HUES6 (cell line): ENCODE measurements around the gene RBBP8NL.

ENCODE experiments used
- H3K27ac ChIP-seq: 2 replicates; pipeline ENCODE4 v1.7.0; 2013; ENCODE audit warnings: low read depth, mild to moderate bottlenecking, low read length, inconsistent platforms
- H3K27me3 ChIP-seq: 2 replicates; pipeline ENCODE4 v1.6.1; 2013; ENCODE audit warnings: low read length; ENCODE audit not compliant: control insufficient read depth, insufficient read depth
- H3K36me3 ChIP-seq: 2 replicates; pipeline ENCODE4 v1.6.1; 2013; ENCODE audit warnings: low read length; ENCODE audit not compliant: control insufficient read depth, insufficient read depth
- H3K4me1 ChIP-seq: 2 replicates; pipeline ENCODE4 v1.6.1; 2013; ENCODE audit warnings: low read length; ENCODE audit not compliant: control insufficient read depth, insufficient read depth
- H3K4me3 ChIP-seq: 2 replicates; pipeline ENCODE4 v1.5.1; 2013; ENCODE audit warnings: low read depth, low read length
- H3K9ac ChIP-seq: one replicate; pipeline ENCODE4 v1.6.1; 2013; ENCODE audit warnings: mild to moderate bottlenecking, low read length
- H3K9me3 ChIP-seq: 2 replicates; pipeline ENCODE4 v1.6.1; 2013; ENCODE audit warnings: low read depth, low read length; ENCODE audit not compliant: control insufficient read depth, insufficient read depth

RBBP8NL gene

GRCh38 chr20:62460678-62461077 is 33.3 kb upstream of the RBBP8NL start:
- Histone ChIP-seq H3K9ac (no peak overlapping the region), H3K4me1 (peaks cover 6% of the 10 kb centered on the region; the same call in 1 of the 2 replicates), H3K9me3 (no peaks in the 10 kb centered on the region), H3K4me3 (no peak overlapping the region), H3K27me3 (no peaks in the 10 kb centered on the region), H3K27ac (no peak overlapping the region), H3K36me3 (no peaks in the 10 kb centered on the region)

- H3K36me3 ChIP-seq, result no peaks in the 10 kb centered on the region
- peaks cover 15% of the 10 kb centered on the region; the same call in 1 of the 2 replicates for H3K4me1 ChIP-seq
- no peak overlapping the region for H3K9ac ChIP-seq
- no peak overlapping the region for H3K27ac ChIP-seq
- no peaks in the 10 kb centered on the region for H3K27me3 ChIP-seq
- H3K9me3 ChIP-seq, result no peaks in the 10 kb centered on the region
- H3K4me3 ChIP-seq, result no peak overlapping the region
Measured at GRCh38 chr20:62459488-62459887, 32.1 kb upstream of the RBBP8NL start.

GRCh38 chr20:62458275-62459251 is 31.2 kb upstream of the RBBP8NL start:
- Histone ChIP-seq H3K9me3 (no peaks in the 10 kb centered on the region), H3K36me3 (no peaks in the 10 kb centered on the region), H3K27me3 (no peaks in the 10 kb centered on the region; the same call in 1 of the 2 replicates), H3K27ac (no peak overlapping the region), H3K4me1 (peaks cover 15% of the 10 kb centered on the region; the same call in 1 of the 2 replicates), H3K9ac (no peak overlapping the region), H3K4me3 (no peak overlapping the region)

- peaks cover 15% of the 10 kb centered on the region; the same call in 1 of the 2 replicates for H3K4me1 ChIP-seq
- no peaks in the 10 kb centered on the region for H3K36me3 ChIP-seq
- H3K4me3 ChIP-seq, result no peak overlapping the region
- H3K27ac ChIP-seq, result no peak overlapping the region
- no peaks in the 10 kb centered on the region; the same call in 1 of the 2 replicates for H3K27me3 ChIP-seq
- no peak overlapping the region for H3K9ac ChIP-seq
- H3K9me3 ChIP-seq, result no peaks in the 10 kb centered on the region
Measured at GRCh38 chr20:62457831-62458230, 30.5 kb upstream of the RBBP8NL start.

- Histone ChIP-seq H3K9me3 (no peaks in the 10 kb centered on the region), H3K9ac (no peak overlapping the region), H3K27me3 (no peaks in the 10 kb centered on the region; the same call in 1 of the 2 replicates), H3K4me1 (peaks cover 15% of the 10 kb centered on the region; the same call in 1 of the 2 replicates), H3K27ac (no peak overlapping the region), H3K4me3 (no peak overlapping the region), H3K36me3 (no peaks in the 10 kb centered on the region)
Measured at GRCh38 chr20:62457098-62457497, 29.8 kb upstream of the RBBP8NL start.

GRCh38 chr20:62455929-62456328 is 28.6 kb upstream of the RBBP8NL start:
- Histone ChIP-seq H3K9me3 (no peaks in the 10 kb centered on the region), H3K27ac (no peak overlapping the region), H3K27me3 (no peaks in the 10 kb centered on the region; the same call in 1 of the 2 replicates), H3K36me3 (no peaks in the 10 kb centered on the region), H3K9ac (no peak overlapping the region), H3K4me1 (peaks cover 15% of the 10 kb centered on the region; the same call in 1 of the 2 replicates), H3K4me3 (no peak overlapping the region)

GRCh38 chr20:62454904-62455636 is 27.7 kb upstream of the RBBP8NL start:
- Histone ChIP-seq H3K9me3 (no peaks in the 10 kb centered on the region), H3K4me1 (peaks cover 15% of the 10 kb centered on the region; the same call in 1 of the 2 replicates), H3K9ac (no peak overlapping the region), H3K27ac (no peak overlapping the region), H3K4me3 (no peak overlapping the region), H3K36me3 (no peaks in the 10 kb centered on the region), H3K27me3 (no peaks in the 10 kb centered on the region; the same call in 1 of the 2 replicates)

GRCh38 chr20:62453186-62453808 is 26.0 kb upstream of the RBBP8NL start:
- H3K27ac ChIP-seq, result no peak overlapping the region
- H3K4me1 ChIP-seq, result peaks cover 12% of the 10 kb centered on the region; the same call in 1 of the 2 replicates

GRCh38 chr20:62452475-62453095 is 25.2 kb upstream of the RBBP8NL start:
- Histone ChIP-seq H3K4me3 (no peak overlapping the region), H3K9me3 (no peaks in the 10 kb centered on the region), H3K27ac (no peak overlapping the region), H3K9ac (no peak overlapping the region), H3K36me3 (no peaks in the 10 kb centered on the region), H3K27me3 (no peaks in the 10 kb centered on the region; the same call in 1 of the 2 replicates), H3K4me1 (peaks cover 8% of the 10 kb centered on the region; the same call in 1 of the 2 replicates)

More at GRCh38 chr20:62453186-62453808, 26.0 kb upstream of the RBBP8NL start:
- Histone ChIP-seq H3K4me3 (no peak overlapping the region), H3K9ac (no peak overlapping the region), H3K9me3 (no peaks in the 10 kb centered on the region), H3K36me3 (no peaks in the 10 kb centered on the region), H3K27me3 (no peaks in the 10 kb centered on the region; the same call in 1 of the 2 replicates)

GRCh38 chr20:62451970-62452369 is 24.6 kb upstream of the RBBP8NL start:
- H3K36me3 ChIP-seq, result no peaks in the 10 kb centered on the region
- H3K9me3 ChIP-seq, result no peaks in the 10 kb centered on the region
- H3K27ac ChIP-seq, result no peak overlapping the region
- no peak overlapping the region for H3K9ac ChIP-seq
- H3K4me1 ChIP-seq, result peaks cover 8% of the 10 kb centered on the region; the same call in 1 of the 2 replicates
- H3K27me3 ChIP-seq, result no peaks in the 10 kb centered on the region; the same call in 1 of the 2 replicates
- H3K4me3 ChIP-seq, result no peak overlapping the region
